HG02759 (cell line): ENCODE measurements around the gene CCDC57.
A peak's percentile ranks its signal among the peaks of the same experiment; 100 is the strongest.

ENCODE experiments used
- ATAC-seq: cut with Tn5 transposase; IDR thresholded peaks from one replicate; pipeline ENCODE4 v1.9.1; 2021; ENCODE audit warnings: mild to moderate bottlenecking, moderate library complexity; ENCODE audit not compliant: unreplicated experiment

The CCDC57 gene

GRCh38 chr17:82055023-82055964 is 157.3 kb downstream of the CCDC57 start:
- ATAC-seq: no peak

DNA sequence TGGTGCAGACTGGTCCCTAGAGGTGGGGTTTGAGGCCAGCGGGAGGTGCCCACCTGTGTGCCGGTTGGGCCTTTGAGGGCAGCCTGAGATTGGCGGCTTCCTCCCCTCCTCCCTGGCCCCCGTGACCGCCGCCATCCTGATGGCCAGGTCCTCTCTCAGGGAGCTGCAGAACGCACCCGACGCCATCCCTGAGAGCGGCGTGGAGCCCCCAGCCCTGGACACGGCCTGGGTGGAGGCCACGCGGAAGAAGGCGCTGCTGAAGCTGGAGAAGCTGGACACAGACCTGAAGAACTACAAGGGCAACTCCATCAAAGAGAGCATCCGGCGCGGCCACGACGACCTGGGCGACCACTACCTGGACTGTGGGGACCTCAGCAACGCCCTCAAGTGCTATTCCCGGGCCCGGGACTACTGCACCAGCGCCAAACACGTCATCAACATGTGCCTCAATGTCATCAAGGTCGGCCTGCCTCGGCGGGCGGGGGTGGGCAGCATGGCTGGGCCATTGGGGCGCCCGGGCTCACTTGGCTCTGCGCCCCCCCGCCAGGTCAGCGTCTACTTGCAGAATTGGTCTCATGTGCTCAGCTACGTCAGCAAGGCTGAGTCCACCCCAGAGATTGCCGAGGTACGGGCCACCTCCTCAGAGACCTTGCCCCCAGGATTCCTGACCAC is 158.2 kb downstream of the CCDC57 start:
- ATAC-seq: no peak

DNA sequence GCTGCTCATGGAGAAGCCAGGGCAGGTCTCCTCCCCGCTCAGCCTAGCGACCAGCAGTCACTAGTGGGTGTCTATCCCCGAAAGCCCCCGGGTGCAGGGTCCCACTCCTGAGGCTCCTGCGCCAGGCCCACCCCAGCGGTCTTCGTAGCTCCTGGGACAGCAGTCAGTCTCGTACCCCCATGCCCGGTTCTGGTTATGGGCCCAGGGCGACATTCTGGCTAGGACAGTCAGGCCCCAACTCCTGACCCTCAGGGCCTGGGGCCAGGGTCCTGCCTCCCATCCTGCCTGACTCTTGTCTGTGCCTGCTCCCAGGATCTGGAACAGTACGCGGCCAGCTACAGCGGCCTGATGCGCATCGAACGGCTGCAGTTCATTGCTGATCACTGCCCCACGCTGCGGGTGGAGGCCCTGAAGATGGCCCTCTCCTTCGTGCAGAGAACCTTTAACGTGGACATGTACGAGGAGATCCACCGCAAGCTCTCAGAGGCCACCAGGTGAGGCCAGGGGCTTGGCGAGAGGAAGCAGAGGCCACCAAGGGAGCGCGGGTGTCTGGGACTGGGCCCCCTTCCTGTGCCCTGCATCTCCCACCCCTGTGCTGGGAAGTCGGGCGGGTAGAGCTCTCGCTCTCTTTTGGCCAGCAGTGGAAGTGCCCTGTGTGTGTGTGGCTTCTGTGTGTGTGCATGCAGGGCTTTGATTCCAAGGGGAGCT is 158.9 kb downstream of the CCDC57 start:
- no peak for ATAC-seq

GRCh38 chr17:82053130-82053529 is 159.5 kb downstream of the CCDC57 start:
- no peak for ATAC-seq

GRCh38 chr17:82052638-82053059 is 160.0 kb downstream of the CCDC57 start:
- ATAC-seq: no peak

DNA sequence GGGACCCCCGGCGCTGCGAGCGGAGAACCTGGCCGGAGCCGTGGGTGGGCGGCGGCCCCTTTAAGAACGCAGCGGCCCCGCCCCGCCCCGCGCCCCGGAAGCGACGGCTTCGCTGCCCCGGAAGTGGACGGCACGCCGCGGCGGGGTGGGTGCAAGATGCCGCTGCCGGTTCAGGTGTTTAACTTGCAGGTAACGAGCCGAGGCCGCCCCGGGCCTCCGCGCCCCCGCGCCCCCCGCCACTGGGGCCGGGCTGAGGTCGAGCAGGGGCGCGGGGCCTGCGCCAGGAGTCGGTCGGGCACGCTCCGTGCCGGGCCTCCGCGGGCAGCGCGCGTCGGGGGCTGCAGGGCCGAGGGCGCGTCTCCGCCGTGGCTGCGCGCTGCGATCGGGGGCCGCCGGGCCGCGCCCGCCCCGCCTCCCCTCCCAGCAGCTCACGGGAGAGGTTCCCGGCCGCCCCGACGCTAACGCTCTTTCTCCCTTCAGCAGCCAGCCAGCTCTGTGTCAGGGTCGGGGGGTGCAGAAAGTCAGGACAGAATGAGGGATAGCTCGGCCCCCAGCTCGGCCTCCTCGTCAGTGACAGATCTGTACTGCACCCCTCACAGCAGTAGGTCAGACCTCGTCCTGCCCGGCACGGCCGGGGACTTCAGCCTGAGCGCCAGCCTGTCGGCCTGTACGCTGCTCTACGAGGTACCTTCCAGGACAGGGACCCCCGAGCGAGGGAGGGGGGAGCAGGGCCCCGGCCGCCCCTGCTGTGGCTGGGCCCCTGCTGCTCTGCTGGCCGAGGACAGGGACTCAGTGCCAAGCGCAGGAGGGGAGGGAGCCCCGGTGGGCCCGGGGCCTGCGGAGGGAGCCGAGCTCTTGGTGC is 160.6 kb downstream of the CCDC57 start, which contains the start of the genes GPS1 and RFNG:
Gene GPS1, plus strand, starts transcription at position 123 of the 862 bp plus-strand sequence. Its CDS starts 34 bp downstream, at position 157.
Gene RFNG, minus strand, starts transcription at position 36 of the 862 bp plus-strand sequence. CDS start 45 bp downstream, outside the sequence.
- ATAC-seq: peak; percentile 74
